ENCODE data around the gene MICU2. TPM values are rescaled to one million over a fixed set of nuclear protein-coding genes. Genes with fewer than 3 reads are reported as not detected.

MICU2 gene
- total and polyA plus RNA-seq, 2 of the 4 experiments (the other 2 are of a cell fraction): 14.9 to 25.0 TPM

GRCh38 chr13:21567714-21568113, 36.3 kb downstream of the MICU2 start:
- Histone ChIP-seq H2AFZ (replicated peaks; ENCODE audit: low read length, poor library complexity) (no peak overlapping the region), H3K9me1 (ENCODE audit: insufficient read depth, low read length) (no peaks in the 10 kb centered on the region; the same call in 1 of the 2 replicates), H3K56ac (ENCODE audit: extremely low read depth, insufficient read depth, low read length) (no peak overlapping the region), H2BK20ac (ENCODE audit: low read depth, low read length) (no peak overlapping the region), H2BK120ac (ENCODE audit: low read depth, low read length) (no peak overlapping the region), H2BK15ac (ENCODE audit: low read depth, low read length) (no peak overlapping the region), H3K4me1 (ENCODE audit: control insufficient read depth, insufficient read depth, low read length) (no peaks in the 10 kb centered on the region), H4K5ac (ENCODE audit: low read depth, low read length) (no peak overlapping the region), H3K36me3 (ENCODE audit: control insufficient read depth, insufficient read depth, low read length) (peaks cover 9% of the 10 kb centered on the region), H3K4me2 (ENCODE audit: low read depth, low read length) (no peak overlapping the region), H3K14ac (replicated peaks; ENCODE audit: low read depth, low read length) (no peak overlapping the region), H2AK5ac (ENCODE audit: low read depth, low read length) (no peak overlapping the region), H3K27me3 (ENCODE audit: control insufficient read depth, insufficient read depth, low read length) (no peaks in the 10 kb centered on the region), H2BK5ac (ENCODE audit: low read depth, low read length, poor library complexity, severe bottlenecking) (no peak overlapping the region), H3K9ac (ENCODE audit: low read depth, low read length) (no peak overlapping the region), H3K23ac (ENCODE audit: low read depth, low read length) (no peak overlapping the region), H2AK9ac (replicated peaks; ENCODE audit: low read depth, low read length, poor library complexity) (no peak overlapping the region), H3K18ac (ENCODE audit: low read depth, low read length) (no peak overlapping the region), H4K20me1 (ENCODE audit: insufficient read depth, low read length) (no peaks in the 10 kb centered on the region), H3K27ac (ENCODE audit: insufficient read depth, low read length) (no peak overlapping the region), H3K4ac (ENCODE audit: low read depth, low read length) (no peak overlapping the region), H3K9me3 (ENCODE audit: control insufficient read depth, insufficient read depth, low read length) (no peaks in the 10 kb centered on the region), H3K79me1 (ENCODE audit: low read depth in 1 of 2, low read length in 2 of 2) (peaks cover 16 to 37% of the 10 kb centered on the region in 2 experiments), H4K91ac (ENCODE audit: insufficient read depth, low read depth, low read length) (no peak overlapping the region), H3K4me3 (ENCODE audit: insufficient read depth, low read depth, low read length) (no peak overlapping the region), H4K8ac (ENCODE audit: low read depth in 2 of 2, low read length in 2 of 2) (no peak overlapping the region)
- intact Hi-C loops (cut with micrococcal nuclease) (no loop called here), dilution Hi-C loops (cut with HindIII; ENCODE audit: low sequenced_read_pairs, unreplicated experiment) (no loop called here), in situ Hi-C loops (cut with MboI; ENCODE audit: low sequenced_read_pairs) (no loop called here)
- no CpG with 5 or more reads among the region's 2 CpGs for WGBS, 2 experiments (ENCODE audit: extremely low coverage in 2 of 2, insufficient read length in 1 of 2)
- peak; percentile 24; the same call in 1 of the 2 replicates for ATAC-seq (ENCODE audit: low read depth)
- peak; percentile 20 for DNase-seq
- ChIA-PET CTCF (interaction anchor here (0.9 kb wide), 1 partner anchor 9 kb away, joined by 3 read pairs; no protein-coding TSS in a partner anchor), POLR2A (ENCODE audit: unreplicated experiment) (no interaction called here)
- TF ChIP-seq RCOR1 (IDR thresholded peaks at IDR 0.05; ENCODE audit: insufficient replicate concordance, low read length) (no peak), CHD1 (IDR thresholded peaks at IDR 0.05; ENCODE audit: low read depth, low read length) (no peak), CEBPB (IDR thresholded peaks at IDR 0.05; ENCODE audit: low read depth, low read length) (no peak), POLR2A (IDR thresholded peaks at IDR 0.05; ENCODE audit: low read depth, low read length) (no peak), NFE2L2 (IDR thresholded peaks at IDR 0.05; ENCODE audit: low read depth, low read length) (no peak), MAZ (IDR thresholded peaks at IDR 0.05; ENCODE audit: borderline replicate concordance, low read depth, low read length) (no peak), RAD21 (IDR thresholded peaks at IDR 0.05; ENCODE audit: low read length) (no peak), CTCF (conservative IDR thresholded peaks at IDR 0.05; ENCODE audit: low read depth, low read length) (no peak), SMC3 (IDR thresholded peaks at IDR 0.05; ENCODE audit: low read depth, low read length) (no peak), RFX5 (IDR thresholded peaks at IDR 0.05; ENCODE audit: low read depth, low read length) (no peak), MAFK (IDR thresholded peaks at IDR 0.05; ENCODE audit: low read depth, low read length) (no peak), MXI1 (IDR thresholded peaks at IDR 0.05; ENCODE audit: borderline replicate concordance, low read depth, low read length) (no peak), FOS (IDR thresholded peaks at IDR 0.05; ENCODE audit: low read depth, low read length) (no peak), USF2 (IDR thresholded peaks at IDR 0.05; ENCODE audit: low read depth, low read length) (no peak), BHLHE40 (IDR thresholded peaks at IDR 0.05; ENCODE audit: low read depth, low read length) (no peak), ELK1 (IDR thresholded peaks at IDR 0.05; ENCODE audit: borderline replicate concordance, low read depth, low read length) (no peak)
- BruUV-seq (replicated peaks): no TSS peak

Data from IMR-90 (cell line).